ENCODE results near the gene SPEN. TPM values are rescaled to one million over a fixed set of nuclear protein-coding genes. Genes with fewer than 3 reads are reported as not detected.

The SPEN gene
- total and polyA plus RNA-seq, 9 of the 15 experiments (the other 6 are each of a cell fraction or from before 2014, with no cell fraction given), result 5.7 to 87.5 (median 27.2) TPM

DNA sequence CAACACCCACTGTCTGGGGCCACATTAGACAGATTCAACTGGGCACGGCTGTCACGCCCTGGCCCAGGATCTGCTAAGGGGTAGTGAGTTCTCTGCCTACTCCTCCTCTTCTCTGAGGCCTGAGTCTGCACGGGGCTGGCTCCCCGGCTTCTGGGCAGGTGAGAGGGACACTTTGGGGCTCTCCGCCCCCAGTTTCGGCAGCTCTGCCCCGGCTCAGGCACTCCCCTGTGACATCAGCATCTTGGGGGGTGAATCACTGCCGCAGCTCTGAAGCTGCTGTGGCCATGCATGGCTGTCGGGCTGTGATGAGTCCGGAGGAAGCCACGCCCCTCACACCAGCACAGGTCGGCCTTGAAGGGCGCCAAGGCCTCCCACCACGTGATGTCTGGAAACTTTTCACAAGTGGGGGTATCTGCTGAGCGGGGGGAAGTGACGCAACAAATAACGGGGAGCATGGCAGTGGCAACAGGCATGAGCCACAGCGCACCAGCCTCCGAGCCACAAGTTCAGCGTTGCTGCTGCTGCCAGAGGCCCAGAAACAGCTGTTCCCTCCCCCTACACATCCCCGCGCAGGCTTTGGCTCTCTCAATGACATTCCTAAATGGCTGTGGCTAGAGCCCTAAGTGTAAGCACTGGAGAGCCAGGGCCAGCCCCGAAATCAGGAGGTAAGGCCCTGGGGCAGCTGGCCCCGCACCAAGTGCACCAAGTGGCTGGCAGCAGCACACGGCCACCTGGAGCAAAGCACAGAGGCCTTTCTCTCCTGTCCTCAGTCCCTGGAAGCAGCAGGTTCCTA is 102.1 kb downstream of the SPEN start (continued):
- TF ChIP-seq, protein P1, sequence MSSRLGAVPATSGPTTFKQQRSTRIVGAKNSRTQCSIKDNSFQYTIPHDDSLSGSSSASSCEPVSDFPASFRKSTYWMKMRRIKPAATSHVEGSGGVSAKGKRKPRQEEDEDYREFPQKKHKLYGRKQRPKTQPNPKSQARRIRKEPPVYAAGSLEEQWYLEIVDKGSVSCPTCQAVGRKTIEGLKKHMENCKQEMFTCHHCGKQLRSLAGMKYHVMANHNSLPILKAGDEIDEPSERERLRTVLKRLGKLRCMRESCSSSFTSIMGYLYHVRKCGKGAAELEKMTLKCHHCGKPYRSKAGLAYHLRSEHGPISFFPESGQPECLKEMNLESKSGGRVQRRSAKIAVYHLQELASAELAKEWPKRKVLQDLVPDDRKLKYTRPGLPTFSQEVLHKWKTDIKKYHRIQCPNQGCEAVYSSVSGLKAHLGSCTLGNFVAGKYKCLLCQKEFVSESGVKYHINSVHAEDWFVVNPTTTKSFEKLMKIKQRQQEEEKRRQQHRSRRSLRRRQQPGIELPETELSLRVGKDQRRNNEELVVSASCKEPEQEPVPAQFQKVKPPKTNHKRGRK (tag; IDR thresholded peaks at IDR 0.05), result no peak
- TF ChIP-seq FOXP1 (CRISPR knock-in tag; IDR thresholded peaks at IDR 0.05) (peak; percentile 71; the same call in 1 of the 2 replicates), TGIF2 (CRISPR knock-in tag; IDR thresholded peaks at IDR 0.05) (no peak), MEIS2 (IDR thresholded peaks at IDR 0.05; ENCODE audit: partially characterized antibody) (peak; percentile 70), ZNF644 (tag; IDR thresholded peaks at IDR 0.05; ENCODE audit: low read depth) (no peak), EZH2 (IDR thresholded peaks at IDR 0.05; ENCODE audit: borderline replicate concordance, low read depth, low read length) (no peak), ZNF354B (CRISPR knock-in tag; IDR thresholded peaks at IDR 0.05) (no peak), FOXJ2 (tag; IDR thresholded peaks at IDR 0.05) (no peak), GTF2F1 (IDR thresholded peaks at IDR 0.05; ENCODE audit: low read depth, low read length) (no peak), ZNF263 (CRISPR knock-in tag; IDR thresholded peaks at IDR 0.05; ENCODE audit: borderline replicate concordance) (no peak), BRF1 (IDR thresholded peaks at IDR 0.05; ENCODE audit: borderline replicate concordance, extremely low read depth, insufficient read length) (no peak), NBN (IDR thresholded peaks at IDR 0.05; ENCODE audit: low read depth) (peak; percentile 61), ERF (CRISPR knock-in tag; IDR thresholded peaks at IDR 0.05) (peak; percentile 96), CBX8 (IDR thresholded peaks at IDR 0.05; ENCODE audit: borderline replicate concordance, extremely low read depth, low read depth, low read length, poor library complexity, severe bottlenecking) (no peak), SIRT6 (IDR thresholded peaks at IDR 0.05; ENCODE audit: low read depth, low read length) (no peak), NRF1 (conservative IDR thresholded peaks at IDR 0.05 in 1 of 2, IDR thresholded peaks at IDR 0.05 in 1 of 2) (peak; percentile 73 to 74), RHOXF2B (CRISPR knock-in tag; conservative IDR thresholded peaks at IDR 0.05) (no peak), NCOR1 (IDR thresholded peaks at IDR 0.05) (peak; percentile 62), XRCC3 (IDR thresholded peaks at IDR 0.05) (no peak), ELF1 (tag; IDR thresholded peaks at IDR 0.05) (no peak)
- TF ChIP-seq, protein P2, sequence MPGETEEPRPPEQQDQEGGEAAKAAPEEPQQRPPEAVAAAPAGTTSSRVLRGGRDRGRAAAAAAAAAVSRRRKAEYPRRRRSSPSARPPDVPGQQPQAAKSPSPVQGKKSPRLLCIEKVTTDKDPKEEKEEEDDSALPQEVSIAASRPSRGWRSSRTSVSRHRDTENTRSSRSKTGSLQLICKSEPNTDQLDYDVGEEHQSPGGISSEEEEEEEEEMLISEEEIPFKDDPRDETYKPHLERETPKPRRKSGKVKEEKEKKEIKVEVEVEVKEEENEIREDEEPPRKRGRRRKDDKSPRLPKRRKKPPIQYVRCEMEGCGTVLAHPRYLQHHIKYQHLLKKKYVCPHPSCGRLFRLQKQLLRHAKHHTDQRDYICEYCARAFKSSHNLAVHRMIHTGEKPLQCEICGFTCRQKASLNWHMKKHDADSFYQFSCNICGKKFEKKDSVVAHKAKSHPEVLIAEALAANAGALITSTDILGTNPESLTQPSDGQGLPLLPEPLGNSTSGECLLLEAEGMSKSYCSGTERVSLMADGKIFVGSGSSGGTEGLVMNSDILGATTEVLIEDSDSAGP (CRISPR knock-in tag; IDR thresholded peaks at IDR 0.05), result no peak
- TF ChIP-seq, protein P3, sequence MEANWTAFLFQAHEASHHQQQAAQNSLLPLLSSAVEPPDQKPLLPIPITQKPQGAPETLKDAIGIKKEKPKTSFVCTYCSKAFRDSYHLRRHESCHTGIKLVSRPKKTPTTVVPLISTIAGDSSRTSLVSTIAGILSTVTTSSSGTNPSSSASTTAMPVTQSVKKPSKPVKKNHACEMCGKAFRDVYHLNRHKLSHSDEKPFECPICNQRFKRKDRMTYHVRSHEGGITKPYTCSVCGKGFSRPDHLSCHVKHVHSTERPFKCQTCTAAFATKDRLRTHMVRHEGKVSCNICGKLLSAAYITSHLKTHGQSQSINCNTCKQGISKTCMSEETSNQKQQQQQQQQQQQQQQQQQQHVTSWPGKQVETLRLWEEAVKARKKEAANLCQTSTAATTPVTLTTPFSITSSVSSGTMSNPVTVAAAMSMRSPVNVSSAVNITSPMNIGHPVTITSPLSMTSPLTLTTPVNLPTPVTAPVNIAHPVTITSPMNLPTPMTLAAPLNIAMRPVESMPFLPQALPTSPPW (CRISPR knock-in tag; IDR thresholded peaks at IDR 0.05), result peak; percentile 85
- TF ChIP-seq, protein P4, sequence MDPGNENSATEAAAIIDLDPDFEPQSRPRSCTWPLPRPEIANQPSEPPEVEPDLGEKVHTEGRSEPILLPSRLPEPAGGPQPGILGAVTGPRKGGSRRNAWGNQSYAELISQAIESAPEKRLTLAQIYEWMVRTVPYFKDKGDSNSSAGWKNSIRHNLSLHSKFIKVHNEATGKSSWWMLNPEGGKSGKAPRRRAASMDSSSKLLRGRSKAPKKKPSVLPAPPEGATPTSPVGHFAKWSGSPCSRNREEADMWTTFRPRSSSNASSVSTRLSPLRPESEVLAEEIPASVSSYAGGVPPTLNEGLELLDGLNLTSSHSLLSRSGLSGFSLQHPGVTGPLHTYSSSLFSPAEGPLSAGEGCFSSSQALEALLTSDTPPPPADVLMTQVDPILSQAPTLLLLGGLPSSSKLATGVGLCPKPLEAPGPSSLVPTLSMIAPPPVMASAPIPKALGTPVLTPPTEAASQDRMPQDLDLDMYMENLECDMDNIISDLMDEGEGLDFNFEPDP (CRISPR knock-in tag; IDR thresholded peaks at IDR 0.05), result 0 out of 2 replicates have a peak, but pooled peaks have one; percentile 30

All from K562 (cell line).